Skin of body (tissue), 2 donors: ENCODE results near the gene RPL31. TPM values are rescaled to one million over a fixed set of nuclear protein-coding genes. Genes with fewer than 3 reads are reported as not detected.
"Not testable (repeated sequence)": the region's sequence is repeated elsewhere in the genome, so short reads cannot be mapped to it uniquely, and the experiment has no call there.

ENCODE experiments used
- DNase-seq: peaks from one replicate; lab custom pipeline; 2025; lab: John Stamatoyannopoulos, UW
- total RNA-seq: library from RNA; depleted of rRNA; stranded (reverse); fragments of >200 nt; gene quantifications from one replicate; pipeline ENCODE4 v1.2.3, GENCODE V29; 2014

RPL31 gene
- total RNA-seq, 1 donor from 2014 or later: 1,726 TPM

GRCh38 chr2:101025561-101025960, 23.5 kb downstream of the RPL31 start:
- DNase-seq: no peak

DNA sequence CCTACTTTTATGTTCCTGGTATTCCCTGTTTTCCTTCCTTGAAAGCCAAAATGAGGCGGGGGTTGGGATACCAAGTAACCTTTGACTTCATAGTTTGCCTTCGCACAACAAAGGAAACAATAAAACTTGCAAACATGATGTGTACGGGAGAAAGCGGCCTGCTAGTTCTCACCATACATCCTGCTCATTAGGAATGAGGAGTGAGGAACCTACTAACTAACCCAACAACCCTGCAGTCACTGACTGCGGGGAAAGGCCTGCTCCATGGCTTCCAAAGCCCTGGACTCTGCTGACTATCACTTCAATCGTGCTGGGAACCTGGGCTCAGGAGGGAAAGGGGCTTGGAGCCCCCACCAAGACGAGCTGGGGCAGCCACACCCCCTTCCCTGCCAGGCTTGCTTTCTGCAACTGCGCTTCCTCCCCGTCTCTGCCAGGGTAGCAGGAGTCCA, 24.2 kb downstream of the RPL31 start:
- no peak for DNase-seq

- DNase-seq: no peak
Measured at GRCh38 chr2:101026923-101027469, 24.9 kb downstream of the RPL31 start.

GRCh38 chr2:101027852-101028251, 25.8 kb downstream of the RPL31 start:
- no peak for DNase-seq

GRCh38 chr2:101030866-101031554, 28.9 kb downstream of the RPL31 start:
- no peak for DNase-seq

- no peak for DNase-seq
Measured at GRCh38 chr2:101032084-101032776, 30.1 kb downstream of the RPL31 start.

GRCh38 chr2:101036562-101036961, 34.5 kb downstream of the RPL31 start:
- peak; percentile 6 for DNase-seq

DNA sequence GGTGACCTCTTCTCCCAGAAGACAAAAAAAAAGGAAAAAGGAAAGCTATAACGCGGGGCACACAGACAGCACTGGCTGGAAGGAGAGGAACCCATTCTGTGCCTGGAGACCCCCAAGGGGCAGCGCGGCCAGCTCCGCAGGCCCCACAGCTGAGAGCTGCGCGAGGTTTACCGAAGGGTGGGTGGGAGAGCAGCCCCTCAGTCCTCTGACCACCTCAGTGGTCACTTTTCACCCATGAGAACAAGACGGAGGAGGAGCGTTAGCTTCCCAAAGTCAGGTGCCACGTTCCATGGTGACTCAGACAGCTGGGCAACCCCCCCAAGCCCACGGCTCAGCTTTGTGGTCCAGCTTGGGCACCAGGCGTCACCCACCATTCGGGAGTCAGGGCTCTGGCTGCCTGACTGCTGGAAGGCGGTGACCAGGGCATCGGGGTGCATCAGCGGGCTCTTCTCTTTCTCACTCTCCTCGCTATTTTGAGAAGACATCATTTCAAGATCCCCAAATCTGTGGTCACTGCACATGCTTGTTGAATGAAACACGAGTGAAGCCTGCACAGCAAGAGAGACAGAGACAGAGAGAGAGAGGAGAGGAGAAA, 35.2 kb downstream of the RPL31 start:
- no peak for DNase-seq

DNA sequence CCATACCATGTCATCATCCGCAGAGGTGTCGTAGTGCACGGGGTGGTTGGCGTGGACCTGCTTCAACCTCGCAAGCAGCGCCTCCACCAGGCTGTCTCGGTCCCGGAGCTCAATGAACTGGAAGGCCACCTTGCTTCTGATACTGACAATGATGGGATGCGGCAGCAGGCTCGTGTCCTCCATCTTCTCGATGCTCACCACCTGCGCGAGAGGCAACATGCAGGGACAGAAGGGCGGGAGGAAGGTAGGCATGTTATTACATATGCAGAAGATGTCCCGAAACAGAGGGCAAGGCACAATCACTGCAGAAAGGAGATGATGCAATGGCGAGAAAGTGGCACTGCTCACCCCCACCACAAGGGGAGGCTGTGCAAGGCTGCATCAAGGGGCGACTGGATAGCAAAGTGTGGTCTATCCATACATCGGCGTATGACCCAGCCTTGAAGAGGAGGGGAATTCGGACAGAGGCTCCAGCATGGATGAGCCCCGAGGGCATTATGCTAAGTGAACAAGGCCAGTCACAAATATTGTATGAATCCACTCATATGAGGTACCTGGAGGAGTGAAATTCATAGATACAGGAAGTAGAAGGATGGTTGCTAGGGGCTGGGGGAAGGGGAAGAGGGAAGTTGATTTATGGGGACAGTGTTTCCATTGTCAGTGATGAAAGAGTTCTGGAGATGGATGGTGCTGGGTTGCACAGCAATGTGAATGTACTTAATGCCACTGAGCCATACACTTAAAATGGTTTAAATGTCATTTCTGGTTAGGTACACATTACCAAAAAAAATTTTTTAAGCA, 36.6 kb downstream of the RPL31 start:
- DNase-seq: no peak

DNA sequence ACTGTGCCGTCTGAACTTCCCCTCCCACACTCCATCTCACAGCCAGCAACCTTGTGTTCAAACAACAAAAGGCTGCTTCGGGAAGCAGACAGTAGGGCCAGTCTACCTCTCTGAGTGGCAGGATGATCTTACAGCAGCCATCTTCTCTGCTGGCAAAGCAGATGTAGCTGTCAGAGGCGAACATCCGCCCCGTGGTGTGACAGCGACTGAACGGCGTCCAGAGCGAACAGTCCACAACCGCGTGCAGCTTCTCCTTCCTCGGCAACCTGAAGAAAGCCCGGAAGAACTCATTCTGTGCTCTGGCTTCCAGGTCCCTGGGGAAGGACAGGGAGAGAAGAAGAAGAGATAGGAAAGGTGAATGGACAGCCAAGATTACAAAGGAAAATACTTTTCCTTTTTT, 38.0 kb downstream of the RPL31 start:
- no peak for DNase-seq

DNA sequence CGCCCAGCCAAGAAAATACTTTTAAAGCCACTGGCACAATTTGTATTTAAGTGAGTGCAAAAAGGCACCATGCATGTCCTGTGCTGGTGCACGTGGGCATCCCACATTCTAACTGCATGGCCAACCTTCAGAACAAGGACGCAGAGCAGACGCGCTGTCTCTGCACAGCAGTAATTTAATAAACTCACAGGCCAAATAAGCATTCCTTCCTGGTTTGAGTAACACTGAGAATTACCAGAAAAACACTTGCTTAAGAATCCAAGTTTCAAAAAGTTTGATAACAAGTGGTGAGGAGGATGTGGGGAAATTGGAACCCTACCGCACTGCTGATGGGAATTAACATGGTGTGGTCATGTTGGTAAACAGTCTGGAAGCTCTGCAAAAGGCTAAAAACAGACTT, 38.7 kb downstream of the RPL31 start:
- DNase-seq: no peak

GRCh38 chr2:101041413-101041812, 39.3 kb downstream of the RPL31 start:
- no peak for DNase-seq

DNA sequence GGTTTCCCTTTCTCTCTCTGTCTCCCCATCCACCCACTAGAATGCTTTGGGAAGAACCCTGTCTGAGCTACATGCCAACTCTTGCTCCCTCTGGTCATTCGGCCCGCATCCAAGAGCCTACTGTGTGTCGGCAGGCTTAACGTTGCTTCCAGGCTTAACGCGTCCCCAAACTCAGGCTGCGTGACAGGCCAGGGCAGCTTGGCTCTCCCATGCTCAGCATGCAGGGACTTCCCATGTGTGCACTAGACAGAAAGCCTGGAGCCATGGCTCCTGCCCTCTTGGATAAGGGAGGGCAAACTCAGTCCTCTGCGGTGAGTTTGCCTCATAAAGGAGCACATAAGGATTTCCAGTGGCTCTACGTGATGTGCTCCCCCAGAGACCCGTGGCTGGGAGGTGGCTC, 43.2 kb downstream of the RPL31 start:
- no peak for DNase-seq

DNA sequence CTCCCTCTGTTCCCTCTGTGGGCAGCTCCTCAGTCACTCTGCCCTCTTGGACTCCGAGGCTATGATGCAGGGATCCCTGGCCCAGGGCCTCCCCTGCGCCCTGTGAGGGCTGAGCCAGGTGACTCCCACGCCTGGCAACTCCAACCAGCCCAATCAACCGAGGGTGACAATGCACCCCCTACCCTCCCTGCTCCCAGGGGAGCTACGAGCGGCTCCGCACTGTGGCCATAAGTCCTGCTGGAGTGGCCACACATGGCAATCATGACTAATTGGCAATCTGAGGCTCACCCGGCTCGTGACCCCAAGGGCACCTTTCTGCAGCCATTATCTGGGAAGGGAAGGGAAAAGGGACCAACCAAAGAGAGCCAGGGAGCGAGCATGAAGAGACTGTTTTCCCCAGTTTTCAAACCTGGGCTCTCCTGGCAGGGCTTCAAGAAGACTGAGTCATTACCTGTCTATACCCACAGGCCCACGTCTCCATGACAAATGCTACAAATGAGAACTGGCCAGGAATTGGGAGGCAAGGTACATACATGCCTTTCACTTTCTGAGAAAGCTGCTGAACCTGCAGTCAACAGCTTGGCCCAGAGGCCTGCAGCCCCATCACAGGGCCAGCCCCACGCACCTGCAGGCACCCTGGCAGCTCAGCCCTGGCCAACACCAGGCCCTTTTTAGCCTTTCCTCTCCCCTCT, 45.1 kb downstream of the RPL31 start:
- no peak for DNase-seq

- no peak for DNase-seq
Measured at GRCh38 chr2:101047774-101048173, 45.7 kb downstream of the RPL31 start.

- DNase-seq: no peak
Measured at GRCh38 chr2:101048756-101049155, 46.7 kb downstream of the RPL31 start.

- DNase-seq: not testable (repeated sequence)
Measured at GRCh38 chr2:101050886-101051285, 48.8 kb downstream of the RPL31 start.

DNA sequence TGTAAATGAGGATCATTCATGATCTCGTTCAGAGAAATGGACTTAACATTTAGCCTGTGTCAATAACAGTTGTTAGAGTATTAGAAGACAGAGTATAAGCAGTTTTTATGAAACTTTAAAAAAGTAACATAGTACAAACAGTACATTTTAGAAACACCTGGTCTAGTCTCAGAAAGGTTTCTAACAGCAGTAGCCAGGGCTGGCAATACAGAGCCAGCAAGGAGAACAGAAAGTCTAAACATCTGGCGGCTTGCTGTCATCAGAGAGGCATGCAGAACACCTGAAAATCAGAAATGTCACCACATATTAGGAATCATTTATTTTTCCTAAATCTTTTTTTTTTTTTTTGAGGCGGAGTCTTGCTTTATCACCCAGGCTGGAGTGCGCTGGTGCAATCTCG, 50.1 kb downstream of the RPL31 start:
- DNase-seq: no peak

- DNase-seq: no peak
Measured at GRCh38 chr2:101053117-101053516, 51.0 kb downstream of the RPL31 start.
